ENCODE data around the gene DNAJC5G. TPM values are rescaled to one million over a fixed set of nuclear protein-coding genes. Genes with fewer than 3 reads are reported as not detected.

The DNAJC5G gene
- total RNA-seq, 2 experiments from 2014 or later: not detected

DNA sequence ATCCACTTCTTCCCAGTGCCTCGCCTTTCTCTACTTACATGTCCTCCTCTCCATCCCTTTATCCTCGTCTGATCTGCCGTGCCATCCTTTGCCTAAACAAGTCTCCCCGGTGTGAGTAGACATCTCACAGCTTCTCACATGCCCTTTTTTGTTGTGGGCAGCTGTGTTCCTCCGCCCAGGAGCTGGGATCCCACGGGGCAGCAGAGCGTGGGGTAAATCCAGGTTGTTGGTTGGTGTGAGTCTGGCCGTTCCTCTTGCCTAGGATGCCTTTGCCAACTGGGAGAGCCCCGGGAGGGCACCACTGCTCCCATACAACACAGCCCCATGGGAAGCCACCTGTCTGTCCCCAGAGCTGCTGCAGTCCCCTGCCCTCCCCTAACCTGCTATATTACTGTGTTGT lies 34.8 kb upstream of the DNAJC5G start:
- no peaks in the 10 kb centered on the region for H3K27me3 Mint-ChIP-seq
- TF ChIP-seq, protein P1, sequence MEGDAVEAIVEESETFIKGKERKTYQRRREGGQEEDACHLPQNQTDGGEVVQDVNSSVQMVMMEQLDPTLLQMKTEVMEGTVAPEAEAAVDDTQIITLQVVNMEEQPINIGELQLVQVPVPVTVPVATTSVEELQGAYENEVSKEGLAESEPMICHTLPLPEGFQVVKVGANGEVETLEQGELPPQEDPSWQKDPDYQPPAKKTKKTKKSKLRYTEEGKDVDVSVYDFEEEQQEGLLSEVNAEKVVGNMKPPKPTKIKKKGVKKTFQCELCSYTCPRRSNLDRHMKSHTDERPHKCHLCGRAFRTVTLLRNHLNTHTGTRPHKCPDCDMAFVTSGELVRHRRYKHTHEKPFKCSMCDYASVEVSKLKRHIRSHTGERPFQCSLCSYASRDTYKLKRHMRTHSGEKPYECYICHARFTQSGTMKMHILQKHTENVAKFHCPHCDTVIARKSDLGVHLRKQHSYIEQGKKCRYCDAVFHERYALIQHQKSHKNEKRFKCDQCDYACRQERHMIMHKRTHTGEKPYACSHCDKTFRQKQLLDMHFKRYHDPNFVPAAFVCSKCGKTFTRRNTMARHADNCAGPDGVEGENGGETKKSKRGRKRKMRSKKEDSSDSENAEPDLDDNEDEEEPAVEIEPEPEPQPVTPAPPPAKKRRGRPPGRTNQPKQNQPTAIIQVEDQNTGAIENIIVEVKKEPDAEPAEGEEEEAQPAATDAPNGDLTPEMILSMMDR (IDR thresholded peaks at IDR 0.05): no peak
- H3K4me1 Mint-ChIP-seq (ENCODE audit: low read depth): peaks cover 2% of the 10 kb centered on the region
- CTCF ChIA-PET: interaction anchor here (0.6 to 2.4 kb wide), 4 partner anchors 10 to 137 kb away, joined by 3 to 16 read pairs (median 6); no protein-coding TSS in a partner anchor
- no peaks in the 10 kb centered on the region for H3K9me3 Mint-ChIP-seq
- intact Hi-C loops (cut with micrococcal nuclease): no loop called here
- no peak for ATAC-seq
- H3K27ac Mint-ChIP-seq: no peak overlapping the region
- DNase-seq: no peak
- POLR2A ChIA-PET: interaction anchor here (2.4 kb wide), 1 partner anchor 22 kb away, joined by 10 read pairs; the partner anchor contains the start of gene CAD
- no peak overlapping the region for H3K4me3 Mint-ChIP-seq
- peaks cover 44% of the 10 kb centered on the region for H3K36me3 Mint-ChIP-seq (ENCODE audit: low read depth)

DNA sequence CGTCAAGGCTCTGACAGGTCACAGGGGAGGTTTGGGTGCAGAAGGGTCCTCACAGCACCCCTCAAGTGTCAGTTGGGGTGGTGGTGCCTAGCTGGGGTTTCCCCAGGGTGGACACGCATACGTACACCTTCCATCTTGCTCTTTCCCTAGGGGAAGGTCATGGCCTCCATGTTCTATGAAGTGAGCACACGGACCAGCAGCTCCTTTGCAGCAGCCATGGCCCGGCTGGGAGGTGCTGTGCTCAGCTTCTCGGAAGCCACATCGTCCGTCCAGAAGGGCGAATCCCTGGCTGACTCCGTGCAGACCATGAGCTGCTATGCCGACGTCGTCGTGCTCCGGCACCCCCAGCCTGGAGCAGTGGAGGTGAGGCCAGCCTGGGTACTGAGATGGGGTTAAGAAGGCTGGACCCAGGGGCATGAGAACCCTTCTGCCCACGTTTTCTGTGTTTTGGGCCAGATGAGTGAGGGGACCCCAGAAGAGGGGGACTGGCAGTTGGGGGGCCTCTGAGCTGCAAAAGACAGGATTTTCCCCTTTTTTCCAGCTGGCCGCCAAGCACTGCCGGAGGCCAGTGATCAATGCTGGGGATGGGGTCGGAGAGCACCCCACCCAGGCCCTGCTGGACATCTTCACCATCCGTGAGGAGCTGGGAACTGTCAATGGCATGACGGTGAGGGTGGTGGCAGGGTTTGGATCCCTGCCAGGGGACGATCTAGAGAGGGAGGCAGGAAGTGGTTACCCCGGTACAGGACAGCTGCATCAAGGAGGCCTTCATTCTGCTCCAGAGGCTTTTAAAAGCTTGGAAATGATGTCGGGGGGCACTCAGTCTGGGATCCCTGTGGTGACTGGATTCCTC lies 33.2 kb upstream of the DNAJC5G start:
- Mint-ChIP-seq H3K4me3 (no peak overlapping the region), H3K36me3 (ENCODE audit: low read depth) (peaks cover 38% of the 10 kb centered on the region), H3K27me3 (no peaks in the 10 kb centered on the region), H3K9me3 (no peaks in the 10 kb centered on the region), H3K4me1 (ENCODE audit: low read depth) (peaks cover 2% of the 10 kb centered on the region), H3K27ac (no peak overlapping the region)
- no peak for DNase-seq
- ChIA-PET CTCF (interaction anchor here (1.1 to 2.4 kb wide), 3 partner anchors 8 to 61 kb away, joined by 3 to 16 read pairs (median 8); no protein-coding TSS in a partner anchor), POLR2A (interaction anchor here (0.7 to 2.4 kb wide), 5 partner anchors 8 to 38 kb away, joined by 3 to 10 read pairs (median 4); partner anchors contain the start of gene CAD)
- intact Hi-C loops (cut with micrococcal nuclease): no loop called here
- no peak for ATAC-seq
- TF ChIP-seq, protein P1 (IDR thresholded peaks at IDR 0.05): no peak

DNA sequence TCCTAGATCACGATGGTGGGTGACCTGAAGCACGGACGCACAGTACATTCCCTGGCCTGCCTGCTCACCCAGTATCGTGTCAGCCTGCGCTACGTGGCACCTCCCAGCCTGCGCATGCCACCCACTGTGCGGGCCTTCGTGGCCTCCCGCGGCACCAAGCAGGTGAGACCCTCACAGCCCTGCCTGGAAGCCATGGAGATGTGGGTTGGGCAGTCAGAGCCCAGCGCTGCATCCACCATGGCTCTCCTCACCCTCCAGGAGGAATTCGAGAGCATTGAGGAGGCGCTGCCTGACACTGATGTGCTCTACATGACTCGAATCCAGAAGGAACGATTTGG lies 32.6 kb upstream of the DNAJC5G start:
- no peaks in the 10 kb centered on the region for H3K9me3 Mint-ChIP-seq
- TF ChIP-seq, protein P1 (IDR thresholded peaks at IDR 0.05): no peak
- DNase-seq (no peak), ATAC-seq (no peak)
- intact Hi-C loops (cut with micrococcal nuclease): no loop called here
- H3K27ac Mint-ChIP-seq: no peak overlapping the region
- H3K36me3 Mint-ChIP-seq (ENCODE audit: low read depth): peaks cover 33% of the 10 kb centered on the region
- ChIA-PET POLR2A (interaction anchor here (1.3 to 2.4 kb wide), 2 partner anchors 10 to 24 kb away, joined by 4 to 10 read pairs; partner anchors contain the start of gene CAD), CTCF (interaction anchor here (1.9 to 2.4 kb wide), 2 partner anchors 37 to 61 kb away, joined by 8 to 16 read pairs; no protein-coding TSS in a partner anchor)
- H3K27me3 Mint-ChIP-seq: no peaks in the 10 kb centered on the region
- H3K4me3 Mint-ChIP-seq: no peak overlapping the region
- H3K4me1 Mint-ChIP-seq (ENCODE audit: low read depth): peaks cover 2% of the 10 kb centered on the region

DNA sequence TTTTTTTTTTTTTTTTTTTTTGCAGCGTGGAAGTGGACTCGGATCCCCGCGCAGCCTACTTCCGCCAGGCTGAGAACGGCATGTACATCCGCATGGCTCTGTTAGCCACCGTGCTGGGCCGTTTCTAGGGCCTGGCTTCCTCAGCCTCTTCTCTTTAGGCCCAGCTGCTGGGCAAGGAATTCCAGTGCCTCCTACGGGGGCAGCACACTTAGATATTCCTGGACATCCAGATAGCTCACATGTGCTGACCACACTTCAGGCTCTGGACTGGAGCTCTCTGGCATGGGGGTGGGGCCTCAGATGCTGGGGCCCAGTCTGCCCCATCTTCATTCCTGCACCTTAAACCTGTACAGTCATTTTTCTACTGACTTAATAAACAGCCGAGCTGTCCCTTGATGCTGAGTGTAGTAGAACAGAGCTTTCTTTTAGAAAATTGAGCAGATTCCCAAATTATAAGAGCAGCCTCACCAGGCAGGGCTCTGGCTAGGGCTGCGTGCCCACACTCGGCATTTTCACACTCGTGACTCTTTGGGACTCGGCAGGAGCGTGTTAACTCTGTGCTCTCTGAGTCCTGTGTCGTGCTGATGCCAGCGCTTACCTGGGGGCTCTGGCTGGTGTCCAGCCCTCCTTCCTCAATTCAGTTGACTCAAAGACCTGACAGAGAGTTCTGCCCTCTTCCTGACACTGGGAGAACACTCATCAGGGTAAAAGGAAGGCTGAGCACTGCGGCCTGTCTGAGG lies 31.7 kb upstream of the DNAJC5G start:
- H3K9me3 Mint-ChIP-seq: no peaks in the 10 kb centered on the region
- intact Hi-C loops (cut with micrococcal nuclease): no loop called here

More for the DNA sequence above, 31.7 kb upstream of the DNAJC5G start:
- H3K27me3 Mint-ChIP-seq: no peaks in the 10 kb centered on the region
- ATAC-seq: no peak
- TF ChIP-seq, protein P1 (IDR thresholded peaks at IDR 0.05): no peak
- no peak overlapping the region for H3K27ac Mint-ChIP-seq
- ChIA-PET POLR2A (interaction anchor here (1.3 kb wide), 1 partner anchor 11 kb away, joined by 4 read pairs; no protein-coding TSS in a partner anchor), CTCF (interaction anchor here (1.4 kb wide), 1 partner anchor 39 kb away, joined by 3 read pairs; no protein-coding TSS in a partner anchor)
- DNase-seq: no peak
- peaks cover 25% of the 10 kb centered on the region for H3K36me3 Mint-ChIP-seq (ENCODE audit: low read depth)
- no peak overlapping the region for H3K4me3 Mint-ChIP-seq
- H3K4me1 Mint-ChIP-seq (ENCODE audit: low read depth): peaks cover 2% of the 10 kb centered on the region
